Kidney (tissue), 14 donors: ENCODE data around the gene TRIP13. TPM values are rescaled to one million over a fixed set of nuclear protein-coding genes. Genes with fewer than 3 reads are reported as not detected.
A peak's percentile ranks its signal among the peaks of the same experiment; 100 is the strongest.

Experiments used
- DNase-seq, 5 donors: peaks; one replicate each; pipeline ENCODE4 v3.0.0-alpha.2; 2013 to 2020
- FAIRE-seq: peaks from 2 replicates; lab custom pipeline; 2012; peaks lifted over from hg19 to GRCh38; lab: Jason Lieb, UNC
- H3K27ac ChIP-seq, 2 donors: one replicate each; pipeline ENCODE4 v1.7.0; 2013; ENCODE audit warnings: low read depth in 2 of 2, low read length in 2 of 2, inconsistent platforms in 1 of 2
- H3K27me3 ChIP-seq: one replicate; pipeline ENCODE4 v1.7.1; 2013; ENCODE audit warnings: low read length, inconsistent platforms; ENCODE audit not compliant: control insufficient read depth, insufficient read depth
- H3K36me3 ChIP-seq, 3 donors: one replicate each; pipeline versions ENCODE4 v1.7.0 to v1.7.1; 2013; ENCODE audit warnings: low read length in 3 of 3, control low read depth in 1 of 3, inconsistent platforms in 1 of 3; ENCODE audit not compliant: insufficient read depth in 3 of 3, control insufficient read depth in 2 of 3
- H3K4me1 ChIP-seq, 3 donors: one replicate each; pipeline versions ENCODE4 v1.7.0 to v1.7.1; 2013; ENCODE audit warnings: low read length in 3 of 3, inconsistent platforms in 1 of 3, low read depth in 1 of 3; ENCODE audit not compliant: control insufficient read depth in 2 of 3, insufficient read depth in 2 of 3
- H3K4me3 ChIP-seq, 3 donors: one replicate each; pipeline versions ENCODE4 v1.7.0 to v1.8.1; 2013; ENCODE audit warnings: low read length in 3 of 3, control low read depth in 1 of 3, inconsistent platforms in 1 of 3
- H3K9ac ChIP-seq, 3 donors: one replicate each; pipeline versions ENCODE4 v1.7.0 to v1.7.1; 2013; ENCODE audit warnings: low read length in 3 of 3, control low read depth in 1 of 3, inconsistent platforms in 1 of 3
- H3K9me3 ChIP-seq, 3 donors: one replicate each; pipeline versions ENCODE4 v1.7.0 to v1.7.1; 2013; ENCODE audit warnings: low read length in 3 of 3, control low read depth in 1 of 3, inconsistent platforms in 1 of 3; ENCODE audit not compliant: control insufficient read depth in 2 of 3, insufficient read depth in 1 of 3
- CTCF ChIP-seq: IDR thresholded peaks from 3 replicates; pipeline ENCODE4 v1.5.1; 2012; ENCODE audit warnings: mild to moderate bottlenecking, moderate library complexity, borderline replicate concordance; ENCODE audit not compliant: insufficient read depth; ENCODE audit errors: extremely low read depth
- intact Hi-C: fragments of 100-400 bp; cut with DNase I; formaldehyde crosslinking; loops from one replicate; pipeline ENCODE4 v1.11.1; 2022
- polyA plus RNA-seq: library from polyadenylated mRNA; stranded (reverse); fragments of 350-450 nt; fragmentation: Illumina TruSeq; extraction: RNeasy Lipid Tissue Mini Kit (QIAGEN cat#74804); gene quantifications from one replicate; pipeline ENCODE4 v1.2.3, GENCODE V29; 2014; ENCODE audit warnings: low read depth, low replicate concordance; ENCODE audit not compliant: insufficient read depth
- total RNA-seq: library from RNA; stranded (reverse); fragmentation: NEBNext Ultra II Directional; extraction: Animal tissue kit (Norgen Biotek cat#: 25700); gene quantifications from one replicate; pipeline ENCODE4 v1.2.1, GENCODE V29; 2021
- donor health status: control.
- donor health status: control.
- donor health status: control.
- donor health status: control.
- donor health status: control.
- donor health status: DM: yes; HTN: yes; CAD: no.
- donor health status: Normal renal cell carcinoma (clear cell type).

The TRIP13 gene
- total and polyA plus RNA-seq, 2 donors from 2014 or later, result 0.86 to 1.6 TPM

DNA sequence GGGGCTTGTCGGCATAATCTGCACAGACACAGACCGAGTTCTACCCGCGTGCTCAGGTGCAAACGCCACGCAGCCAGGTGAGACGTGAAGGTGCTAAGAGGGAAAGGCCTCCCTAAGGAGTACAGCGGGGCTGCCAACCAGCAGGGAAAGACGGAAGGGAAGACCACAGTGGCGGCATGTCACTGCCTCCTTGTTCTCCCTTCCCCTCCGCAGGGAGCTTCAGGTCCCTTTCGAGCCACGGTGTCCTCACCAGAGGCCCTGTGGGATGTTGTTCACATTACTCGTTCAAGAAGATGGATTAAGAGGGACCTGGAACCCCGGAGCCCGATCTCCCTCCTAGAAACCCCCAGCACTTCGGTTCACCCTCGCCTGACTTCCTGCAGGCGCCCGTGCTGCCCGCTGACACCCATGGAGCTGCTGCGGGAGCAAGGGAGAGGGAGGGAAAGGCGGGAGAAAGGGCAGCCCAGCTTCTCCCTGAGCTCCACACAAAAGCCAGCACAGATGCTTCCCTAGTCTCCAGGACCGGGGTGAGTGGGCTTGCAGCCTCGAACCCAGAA, 769 bp upstream of the TRIP13 start:
- peaks cover 0 to 20% (median 4%) of the 10 kb centered on the region in 3 donors for H3K4me1 ChIP-seq
- no peak for FAIRE-seq
- peak overlapping the region; percentile 13 to 67 for H3K27ac ChIP-seq
- TF ChIP-seq CTCF, result no peak
- H3K36me3 ChIP-seq, result peaks cover 5 to 36% (median 16%) of the 10 kb centered on the region in 3 donors
- no peaks in the 10 kb centered on the region for H3K27me3 ChIP-seq
- intact Hi-C loops, result no loop called here
- peak overlapping the region; percentile 79 to 85 (median 83) for H3K4me3 ChIP-seq
- DNase-seq, result no peak
- no peaks in the 10 kb centered on the region for H3K9me3 ChIP-seq
- H3K9ac ChIP-seq, result peak overlapping the region; percentile 66 to 91 (median 68)

GRCh38 chr5:893137-893506, 438 bp downstream of the TRIP13 start:
- H3K4me1 ChIP-seq, result peaks cover 0 to 20% (median 4%) of the 10 kb centered on the region in 3 donors
- peaks cover 5 to 28% (median 10%) of the 10 kb centered on the region in 3 donors for H3K36me3 ChIP-seq
- DNase-seq, result no peak
- no peak overlapping the region for H3K9ac ChIP-seq
- TF ChIP-seq CTCF, result no peak
- intact Hi-C loops, result no loop called here
- no peak for FAIRE-seq
- H3K4me3 ChIP-seq, result peak overlapping the region; percentile 46 to 83 (median 58)
- H3K27ac ChIP-seq, result no peak overlapping the region
- no peaks in the 10 kb centered on the region for H3K9me3 ChIP-seq
- no peaks in the 10 kb centered on the region for H3K27me3 ChIP-seq

GRCh38 chr5:893711-894110, 1.0 kb downstream of the TRIP13 start:
- Histone ChIP-seq H3K9me3 (no peaks in the 10 kb centered on the region), H3K4me3 (no peak overlapping the region), H3K27me3 (no peaks in the 10 kb centered on the region), H3K27ac (no peak overlapping the region), H3K36me3 (peaks cover 1 to 24% (median 8%) of the 10 kb centered on the region in 3 donors), H3K4me1 (peaks cover 0 to 20% (median 4%) of the 10 kb centered on the region in 3 donors), H3K9ac (no peak overlapping the region)
- no peak for TF ChIP-seq CTCF
- no peak for DNase-seq
- no peak for FAIRE-seq
- intact Hi-C loops, result no loop called here

DNA sequence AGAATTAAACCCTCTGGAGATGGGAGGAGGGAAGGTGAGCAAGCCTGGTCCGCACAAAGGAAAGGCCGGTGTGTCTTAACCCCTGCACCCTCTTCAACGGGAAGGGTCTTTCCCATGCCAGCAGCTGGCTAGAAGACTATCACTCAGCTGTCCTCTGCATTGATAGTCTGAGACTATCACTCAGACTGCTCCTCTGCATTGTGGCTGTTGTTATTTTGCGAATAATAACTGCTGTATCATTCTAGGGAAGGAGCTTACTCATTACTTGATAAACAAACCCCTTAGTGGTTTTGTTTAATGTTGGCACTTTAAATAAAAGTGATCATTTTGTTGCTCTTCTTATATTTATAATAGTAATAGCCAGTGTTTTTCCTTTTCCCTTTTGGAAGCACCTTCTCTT, 8.1 kb downstream of the TRIP13 start:
- intact Hi-C loops, result loop anchor here (10.0 kb wide), 2 partner anchors 236 to 456 kb away; partner anchors contain the start of gene EXOC3
- Histone ChIP-seq H3K9ac (no peak overlapping the region), H3K4me3 (no peak overlapping the region), H3K4me1 (no peaks in the 10 kb centered on the region), H3K27me3 (no peaks in the 10 kb centered on the region), H3K9me3 (no peaks in the 10 kb centered on the region), H3K36me3 (peaks cover 0 to 2% (median 0%) of the 10 kb centered on the region in 3 donors), H3K27ac (no peak overlapping the region)
- DNase-seq (peak in 1 of 5 donors; percentile 9), FAIRE-seq (no peak)
- no peak for TF ChIP-seq CTCF
